Cardiac muscle cell (in vitro differentiated cells and primary cell): Measurements from ENCODE around the gene CEP72. TPM values are rescaled to one million over a fixed set of nuclear protein-coding genes. Genes with fewer than 3 reads are reported as not detected.

Experiments used
- DNase-seq, 2 donors: peaks; one replicate each; pipeline versions ENCODE4 v3.0.0 to v3.0.0-alpha.2; 2010 to 2017; ENCODE audit warnings: low read depth in 1 of 2, low spot score in 1 of 2
- H3K27ac ChIP-seq: fragments of 200-600 bp; sonication (generic); 2 replicates; pipeline ENCODE4 v1.5.1; 2016
- H3K27me3 ChIP-seq: fragments of 200-600 bp; sonication (generic); 2 replicates; pipeline ENCODE4 v1.6.0; 2016; ENCODE audit warnings: control low read depth
- H3K36me3 ChIP-seq: fragments of 200-600 bp; sonication (generic); 2 replicates; pipeline ENCODE4 v1.5.1; 2016; ENCODE audit warnings: control low read depth
- H3K4me1 ChIP-seq: fragments of 200-600 bp; sonication (generic); 2 replicates; pipeline ENCODE4 v1.8.1; 2017; ENCODE audit warnings: low read depth, mild to moderate bottlenecking, mixed run types
- H3K4me3 ChIP-seq: fragments of 200-600 bp; sonication (generic); 2 replicates; pipeline ENCODE4 v1.5.1; 2016; ENCODE audit warnings: mild to moderate bottlenecking
- H3K9me3 ChIP-seq: fragments of 200-600 bp; sonication (generic); 2 replicates; pipeline ENCODE4 v1.5.1; 2017; ENCODE audit warnings: low read depth, mild to moderate bottlenecking, control low read depth
- polyA plus RNA-seq: library from polyadenylated mRNA; unstranded; fragments of >200 nt; fragmentation: Nextera tagmentation; extraction: Ambion mirVana; gene quantifications from 2 replicates; pipeline ENCODE4 v1.2.1, GENCODE V29; 2016
- total RNA-seq: library from RNA; depleted of rRNA; stranded (reverse); fragments of >200 nt; gene quantifications from 2 replicates; pipeline ENCODE4 v1.2.3, GENCODE V29; 2016
- TF ChIP-seq, protein P1 (sequence below): IDR thresholded peaks from 2 replicates; pipeline ENCODE4 v1.5.1; 2012; ENCODE audit warnings: low read depth, mild to moderate bottlenecking, low read length

CEP72 gene
- total and polyA plus RNA-seq, 2 experiments from 2014 or later: 6.6 to 8.5 TPM

GRCh38 chr5:584216-584615, 27.9 kb upstream of the CEP72 start:
- no peak overlapping the region for H3K4me3 ChIP-seq
- TF ChIP-seq, protein P1, sequence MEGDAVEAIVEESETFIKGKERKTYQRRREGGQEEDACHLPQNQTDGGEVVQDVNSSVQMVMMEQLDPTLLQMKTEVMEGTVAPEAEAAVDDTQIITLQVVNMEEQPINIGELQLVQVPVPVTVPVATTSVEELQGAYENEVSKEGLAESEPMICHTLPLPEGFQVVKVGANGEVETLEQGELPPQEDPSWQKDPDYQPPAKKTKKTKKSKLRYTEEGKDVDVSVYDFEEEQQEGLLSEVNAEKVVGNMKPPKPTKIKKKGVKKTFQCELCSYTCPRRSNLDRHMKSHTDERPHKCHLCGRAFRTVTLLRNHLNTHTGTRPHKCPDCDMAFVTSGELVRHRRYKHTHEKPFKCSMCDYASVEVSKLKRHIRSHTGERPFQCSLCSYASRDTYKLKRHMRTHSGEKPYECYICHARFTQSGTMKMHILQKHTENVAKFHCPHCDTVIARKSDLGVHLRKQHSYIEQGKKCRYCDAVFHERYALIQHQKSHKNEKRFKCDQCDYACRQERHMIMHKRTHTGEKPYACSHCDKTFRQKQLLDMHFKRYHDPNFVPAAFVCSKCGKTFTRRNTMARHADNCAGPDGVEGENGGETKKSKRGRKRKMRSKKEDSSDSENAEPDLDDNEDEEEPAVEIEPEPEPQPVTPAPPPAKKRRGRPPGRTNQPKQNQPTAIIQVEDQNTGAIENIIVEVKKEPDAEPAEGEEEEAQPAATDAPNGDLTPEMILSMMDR: no peak
- H3K27me3 ChIP-seq: peaks cover 29% of the 10 kb centered on the region
- no peaks in the 10 kb centered on the region for H3K36me3 ChIP-seq
- no peak for DNase-seq
- H3K9me3 ChIP-seq: no peaks in the 10 kb centered on the region
- H3K27ac ChIP-seq: no peak overlapping the region
- no peaks in the 10 kb centered on the region for H3K4me1 ChIP-seq

DNA sequence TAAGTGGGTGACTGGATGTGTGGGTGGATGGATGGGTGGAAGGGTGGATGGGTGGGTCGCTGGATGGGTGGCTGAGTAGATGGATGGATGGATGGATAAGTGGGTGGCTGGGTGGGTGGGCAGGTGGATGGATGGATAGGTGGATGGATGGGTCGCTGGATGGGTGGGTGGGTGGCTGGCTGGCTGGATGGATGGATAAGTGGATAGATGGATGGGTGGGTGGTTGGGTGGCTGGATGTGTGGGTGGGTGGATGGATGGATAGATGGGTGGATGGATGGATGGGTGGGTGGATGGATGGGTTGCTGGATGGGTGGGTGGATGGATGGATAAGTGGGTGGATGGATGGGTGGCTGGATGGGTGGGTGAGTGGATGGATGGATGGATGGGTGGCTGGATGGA, 27.3 kb upstream of the CEP72 start:
- Histone ChIP-seq H3K36me3 (no peaks in the 10 kb centered on the region), H3K4me3 (no peak overlapping the region), H3K9me3 (no peaks in the 10 kb centered on the region), H3K27me3 (peaks cover 29% of the 10 kb centered on the region), H3K4me1 (no peaks in the 10 kb centered on the region), H3K27ac (no peak overlapping the region)
- DNase-seq: no peak
- TF ChIP-seq, protein P1: no peak

GRCh38 chr5:585556-585955, 26.6 kb upstream of the CEP72 start:
- Histone ChIP-seq H3K27ac (no peak overlapping the region), H3K4me3 (no peak overlapping the region), H3K4me1 (no peaks in the 10 kb centered on the region), H3K27me3 (peaks cover 29% of the 10 kb centered on the region), H3K9me3 (no peaks in the 10 kb centered on the region), H3K36me3 (no peaks in the 10 kb centered on the region)
- TF ChIP-seq, protein P1: no peak
- no peak for DNase-seq

DNA sequence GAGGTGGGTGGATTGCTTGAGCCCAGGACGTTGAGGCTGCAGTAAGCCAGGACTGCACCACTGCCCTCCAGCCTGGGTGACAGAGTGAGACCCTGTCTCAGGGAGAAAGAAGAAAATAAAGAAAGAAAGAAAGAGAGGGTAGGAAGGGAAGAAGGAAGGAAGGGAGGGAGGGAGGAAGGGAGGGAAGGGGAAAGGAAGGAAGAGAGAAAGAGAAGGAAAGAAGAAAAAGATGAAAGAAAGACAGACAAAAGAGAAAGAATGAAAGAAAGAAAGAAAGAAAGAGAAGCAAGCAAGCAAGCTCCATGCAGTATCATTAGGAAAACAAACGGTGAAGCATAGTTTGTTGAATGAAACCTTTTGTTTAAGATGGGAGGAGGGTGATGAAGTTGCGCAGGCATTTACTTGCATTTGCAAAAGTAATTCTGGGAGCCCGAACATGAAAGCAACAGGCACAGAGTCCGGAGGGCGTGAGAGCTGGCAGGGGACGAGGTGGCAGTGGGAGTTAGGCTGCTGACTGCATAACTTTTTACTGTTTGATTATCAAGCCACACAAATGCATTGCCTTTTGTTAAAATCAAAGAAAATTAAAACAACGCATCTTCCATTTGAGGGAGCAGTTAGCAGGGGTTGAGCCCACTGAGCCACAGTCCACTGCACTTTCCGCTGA, 26.0 kb upstream of the CEP72 start:
- TF ChIP-seq, protein P1: no peak
- Histone ChIP-seq H3K4me1 (no peaks in the 10 kb centered on the region), H3K4me3 (no peak overlapping the region), H3K36me3 (no peaks in the 10 kb centered on the region), H3K27ac (no peak overlapping the region), H3K27me3 (peaks cover 29% of the 10 kb centered on the region), H3K9me3 (no peaks in the 10 kb centered on the region)
- no peak for DNase-seq

DNA sequence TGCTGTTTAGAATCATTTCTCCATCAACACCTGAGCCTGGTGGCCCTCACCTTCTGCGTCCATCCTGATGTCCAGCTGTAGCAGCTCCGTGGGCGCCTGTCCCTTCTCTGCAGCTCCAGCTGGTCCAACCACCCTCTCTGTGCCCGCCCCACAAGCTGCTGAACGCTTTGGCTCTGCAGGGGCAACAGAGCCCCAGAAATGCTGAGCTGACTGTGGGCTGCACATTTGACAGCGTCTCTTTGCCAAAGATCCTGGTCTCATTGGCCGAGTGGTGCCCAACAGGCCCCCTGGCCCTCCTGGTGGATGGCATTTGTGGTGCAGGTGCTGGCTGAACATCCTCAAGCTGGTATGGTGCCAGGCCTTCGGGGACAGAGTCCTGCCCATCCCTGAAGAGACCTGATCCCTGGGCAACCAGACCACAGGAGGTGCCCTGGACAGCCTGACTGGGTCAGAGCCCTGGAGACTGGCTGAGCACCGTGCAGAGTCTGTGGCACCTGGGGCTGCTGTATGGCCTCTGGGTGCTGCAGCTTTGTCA, 25.3 kb upstream of the CEP72 start:
- no peak overlapping the region for H3K27ac ChIP-seq

More for the DNA sequence above, 25.3 kb upstream of the CEP72 start:
- Histone ChIP-seq H3K27me3 (peaks cover 29% of the 10 kb centered on the region), H3K36me3 (no peaks in the 10 kb centered on the region), H3K4me1 (no peaks in the 10 kb centered on the region), H3K9me3 (no peaks in the 10 kb centered on the region), H3K4me3 (no peak overlapping the region)
- TF ChIP-seq, protein P1: no peak
- no peak for DNase-seq
